ENCODE results near the gene SPDYE2.
A peak's percentile ranks its signal among the peaks of the same experiment; 100 is the strongest.
"Not testable (repeated sequence)": the region's sequence is repeated elsewhere in the genome, so short reads cannot be mapped to it uniquely, and the experiment has no call there.

SPDYE2 gene

GRCh38 chr7:102606848-102607247, 55.8 kb downstream of the SPDYE2 start:
- not testable (repeated sequence) for DNase-seq

- DNase-seq = not testable (repeated sequence)
Measured at GRCh38 chr7:102609734-102610133, 58.7 kb downstream of the SPDYE2 start.

- DNase-seq = not testable (repeated sequence)
Measured at GRCh38 chr7:102610441-102610840, 59.4 kb downstream of the SPDYE2 start.

- DNase-seq = not testable (repeated sequence)
Measured at GRCh38 chr7:102611013-102611674, 60.1 kb downstream of the SPDYE2 start.

GRCh38 chr7:102611675-102612325, 60.8 kb downstream of the SPDYE2 start:
- DNase-seq = peak; percentile 0

All from hematopoietic multipotent progenitor cell treated with erythropoietin and hydrocortisone succinate and interleukin-3 and kit ligand, for 4 days (in vitro differentiated cells).